GM19193 (cell line): ENCODE results near the gene NTM.

Experiments used
- POLR2A ChIP-seq: IDR thresholded peaks from 4 replicates; pipeline ENCODE4 v1.6.1; 2011; ENCODE audit not compliant: insufficient read depth, insufficient read length; ENCODE audit errors: extremely low read depth

NTM gene

GRCh38 chr11:132008226-132008625 lies 637.8 kb downstream of the NTM start:
- no peak for TF ChIP-seq POLR2A

DNA sequence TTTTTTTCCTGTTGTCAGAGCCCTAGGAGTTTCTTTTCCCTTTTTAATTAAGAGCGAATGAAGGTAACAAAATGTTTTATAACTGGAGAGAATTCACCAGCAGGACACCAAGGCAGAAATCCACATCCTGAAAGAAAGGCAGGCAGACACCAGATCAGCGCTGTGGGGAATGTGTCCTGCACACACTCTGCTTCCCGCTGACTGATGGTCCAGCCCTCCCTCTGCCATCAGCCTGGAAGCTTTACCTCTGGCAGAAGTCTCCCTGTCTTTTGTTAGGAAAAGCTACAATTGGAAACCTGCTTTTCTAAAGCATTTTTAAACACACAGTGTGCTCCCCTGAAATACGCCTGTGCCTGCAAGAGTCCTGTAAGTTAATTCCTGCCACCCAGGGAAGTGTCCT lies 638.5 kb downstream of the NTM start:
- no peak for TF ChIP-seq POLR2A

DNA sequence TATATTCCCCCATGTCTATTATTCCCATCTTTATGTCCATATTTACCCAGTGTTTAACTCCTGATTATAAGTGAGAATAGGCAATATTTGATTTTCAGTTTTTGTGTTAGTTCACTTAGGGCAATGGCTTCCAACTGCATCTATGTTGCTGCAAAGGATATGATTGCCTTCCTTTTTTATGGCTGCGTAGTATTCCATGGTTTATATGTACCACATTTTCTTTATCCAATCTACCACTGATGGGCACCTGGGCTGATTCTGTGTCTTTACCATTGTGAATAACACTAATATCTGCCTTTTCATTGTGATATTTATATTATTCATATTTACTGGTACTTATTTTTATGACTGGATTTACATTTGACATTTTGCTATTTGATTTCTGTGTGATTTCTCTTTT lies 649.6 kb downstream of the NTM start:
- no peak for TF ChIP-seq POLR2A

DNA sequence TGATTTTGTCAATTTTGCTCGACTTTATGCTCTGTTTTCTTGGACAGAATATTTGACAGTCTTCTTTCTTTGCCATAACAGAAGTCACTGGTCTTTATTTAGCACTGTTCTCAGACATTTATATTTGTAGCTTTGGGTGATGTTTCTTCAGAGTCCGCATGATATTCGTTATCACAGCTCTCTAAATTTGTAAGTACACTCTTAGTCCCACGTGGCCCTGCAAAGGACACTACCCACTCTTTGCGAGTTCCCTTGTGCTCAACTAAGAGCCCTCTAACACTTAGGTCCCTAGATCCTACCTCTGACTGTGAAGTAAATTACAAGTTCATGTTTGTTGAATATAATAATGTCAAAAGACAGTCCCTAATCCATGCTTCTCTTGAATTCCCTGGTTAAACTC lies 651.9 kb downstream of the NTM start:
- no peak for TF ChIP-seq POLR2A

DNA sequence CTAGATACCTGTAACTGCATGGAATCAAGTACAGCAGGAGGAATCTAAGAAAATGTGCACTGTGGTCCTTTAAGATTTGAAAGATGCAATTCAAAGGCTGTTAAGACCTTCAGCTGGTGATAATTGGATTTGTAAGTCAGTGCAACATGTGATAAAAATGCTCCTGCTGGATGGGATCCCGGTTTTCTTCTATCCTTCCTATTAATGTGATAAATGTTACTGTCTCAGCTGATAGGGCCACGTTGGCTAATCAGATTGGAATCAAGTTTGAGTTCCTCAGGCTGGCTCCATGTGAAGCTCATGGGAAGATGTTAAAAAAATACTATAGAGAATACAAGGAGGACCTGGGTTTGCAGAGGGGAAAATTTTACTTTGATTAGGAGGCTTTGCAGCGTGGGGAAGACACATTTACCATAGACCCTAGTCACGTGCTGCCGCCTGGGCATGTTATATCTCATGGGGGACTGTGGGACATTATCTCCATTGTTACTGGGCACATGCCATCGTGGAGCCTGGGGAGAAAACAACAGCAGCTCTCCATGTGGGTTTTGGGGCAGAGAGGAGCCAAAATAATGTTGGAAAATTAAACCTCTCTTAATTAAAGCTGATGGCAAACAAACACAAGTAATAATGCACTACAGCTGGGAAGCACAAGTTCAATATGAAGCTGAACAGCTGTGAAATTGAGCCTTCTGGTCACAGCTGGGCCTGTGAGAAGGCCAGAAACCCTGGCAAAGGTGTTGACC lies 652.5 kb downstream of the NTM start:
- no peak for TF ChIP-seq POLR2A

- TF ChIP-seq POLR2A, result no peak
Observed at GRCh38 chr11:132024587-132025295, 654.3 kb downstream of the NTM start.

DNA sequence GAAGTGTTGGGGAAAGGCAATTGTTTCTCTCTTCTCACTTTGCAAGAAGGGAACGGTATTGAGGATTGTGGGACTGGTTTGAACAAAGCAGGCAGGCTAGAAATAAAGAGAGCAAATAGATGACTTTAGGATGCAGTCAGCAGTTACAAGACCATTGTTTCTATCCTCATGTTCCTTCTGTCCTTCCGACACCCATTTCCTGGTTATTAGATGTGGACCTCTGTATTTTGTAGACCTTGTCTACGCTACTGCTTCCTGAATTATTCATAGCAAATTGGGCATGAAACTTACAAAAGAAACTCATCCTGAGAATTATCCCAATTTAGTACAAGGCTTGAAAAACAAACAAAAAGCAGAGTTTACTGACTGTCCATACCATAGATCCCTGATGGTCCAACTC lies 656.3 kb downstream of the NTM start:
- TF ChIP-seq POLR2A, result no peak

- TF ChIP-seq POLR2A, result no peak
Observed at GRCh38 chr11:132028380-132029240, 658.2 kb downstream of the NTM start.

DNA sequence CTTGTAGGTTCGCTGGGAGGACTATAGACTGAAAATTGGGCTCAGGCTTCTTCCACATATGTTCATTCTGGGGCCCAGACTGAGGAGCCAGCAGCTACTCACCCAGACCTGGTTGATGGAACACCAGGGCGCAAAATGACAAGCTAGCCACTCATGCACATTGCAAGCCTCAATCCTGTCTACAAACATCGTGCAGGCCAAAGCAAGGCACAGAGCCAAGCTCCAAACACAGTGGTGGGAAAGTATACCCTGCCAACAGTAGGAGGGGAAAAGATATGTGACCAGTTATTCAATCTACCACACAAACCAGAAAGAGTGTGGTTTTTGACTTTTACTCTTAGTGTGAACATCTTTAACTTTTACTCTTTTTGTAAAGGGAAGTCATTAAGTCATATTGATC lies 660.5 kb downstream of the NTM start:
- no peak for TF ChIP-seq POLR2A

DNA sequence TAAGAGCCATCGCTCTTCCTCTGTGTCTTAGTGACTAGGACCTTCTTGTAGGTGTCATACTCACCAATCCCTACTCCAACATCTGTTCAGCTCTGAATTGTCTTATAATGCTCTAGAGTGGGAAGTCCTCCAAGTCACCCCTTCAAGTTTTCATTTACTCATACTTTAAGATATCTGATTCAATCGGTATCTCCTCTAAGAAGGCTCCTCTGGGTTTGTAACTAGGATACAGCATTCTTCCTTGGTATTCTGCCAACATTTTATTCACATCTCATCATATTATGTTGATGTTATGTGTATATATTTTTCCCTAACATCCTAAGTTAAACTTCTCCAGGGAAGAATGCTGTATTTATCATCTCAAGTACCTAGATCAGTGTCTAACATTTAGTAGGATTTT lies 662.1 kb downstream of the NTM start:
- no peak for TF ChIP-seq POLR2A

DNA sequence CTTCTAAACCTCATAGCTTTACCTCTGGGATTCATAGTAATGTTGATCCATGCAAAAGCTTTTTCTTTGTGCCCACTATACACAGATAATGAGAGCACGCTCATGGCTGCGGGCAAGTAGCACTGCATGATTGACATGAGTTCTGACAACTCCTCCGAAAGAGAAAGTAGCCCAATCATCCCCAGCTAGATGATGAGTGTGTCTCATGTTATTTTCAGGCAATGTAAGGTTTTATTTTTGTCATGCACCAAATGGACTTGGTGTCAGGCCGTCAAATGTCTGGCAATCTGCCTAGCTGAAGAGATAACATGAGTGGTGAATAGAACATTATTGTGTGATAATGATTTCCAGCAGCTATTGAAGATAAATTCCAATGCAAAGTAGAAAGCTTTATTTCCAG lies 662.6 kb downstream of the NTM start:
- TF ChIP-seq POLR2A, result no peak

- no peak for TF ChIP-seq POLR2A
Observed at GRCh38 chr11:132035228-132035627, 664.8 kb downstream of the NTM start.

GRCh38 chr11:132035766-132036165 lies 665.4 kb downstream of the NTM start:
- no peak for TF ChIP-seq POLR2A

- TF ChIP-seq POLR2A, result no peak
Observed at GRCh38 chr11:132036220-132036619, 665.8 kb downstream of the NTM start.

GRCh38 chr11:132036746-132037466 lies 666.5 kb downstream of the NTM start:
- TF ChIP-seq POLR2A, result no peak

DNA sequence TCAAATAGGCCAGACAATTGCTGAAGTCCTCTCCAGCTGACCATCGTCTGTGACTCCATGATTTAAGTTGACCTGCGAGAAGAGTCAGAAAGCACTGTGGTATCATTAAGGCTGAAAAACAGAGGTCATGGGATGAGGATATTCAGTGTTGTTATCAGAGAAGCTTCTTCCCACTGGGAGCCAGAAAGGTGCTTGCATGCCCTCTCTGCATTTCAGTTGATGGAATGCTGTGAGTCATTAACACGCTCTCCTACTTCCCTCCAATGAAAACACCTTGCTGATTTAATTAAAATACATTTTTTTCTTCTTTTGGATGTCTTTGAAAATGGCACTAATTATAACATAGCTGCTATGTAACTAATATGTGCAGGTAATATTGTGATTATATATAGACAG lies 667.0 kb downstream of the NTM start:
- no peak for TF ChIP-seq POLR2A

DNA sequence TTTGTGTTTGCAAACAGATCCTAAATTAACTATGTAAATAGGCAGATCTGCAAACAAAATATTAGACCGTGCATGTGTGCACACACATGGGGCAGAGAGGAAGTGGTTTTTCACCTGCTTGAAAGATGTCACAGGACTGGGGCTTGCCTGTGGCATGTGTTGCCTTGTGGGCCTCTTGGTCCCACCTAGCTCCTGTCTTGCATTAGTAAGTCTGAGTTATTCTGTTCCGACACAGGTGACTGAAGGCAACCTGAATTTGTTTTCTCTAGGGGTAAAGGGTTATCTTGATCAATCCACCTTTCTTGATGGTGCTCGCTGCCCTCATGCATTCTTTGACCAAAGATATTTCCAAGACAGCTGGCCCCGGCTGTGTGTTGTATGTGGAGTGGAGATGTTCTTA lies 667.5 kb downstream of the NTM start:
- no peak for TF ChIP-seq POLR2A
